ENCODE data around the gene LKAAEAR1.

Gene LKAAEAR1

GRCh38 chr20:64038224-64038564 lies 46.0 kb downstream of the LKAAEAR1 start:
- DNase-seq (ENCODE audit: low read depth, low spot score) = no peak

- no peak for DNase-seq (ENCODE audit: low read depth, low spot score)
Measured at GRCh38 chr20:64037498-64038213, 46.5 kb downstream of the LKAAEAR1 start.

- DNase-seq (ENCODE audit: low read depth, low spot score) = no peak
Measured at GRCh38 chr20:64037199-64037497, 47.0 kb downstream of the LKAAEAR1 start.

GRCh38 chr20:64036346-64037198 lies 47.6 kb downstream of the LKAAEAR1 start:
- DNase-seq (ENCODE audit: low read depth, low spot score) = no peak

- DNase-seq (ENCODE audit: low read depth, low spot score) = no peak
Measured at GRCh38 chr20:64035933-64036345, 48.3 kb downstream of the LKAAEAR1 start, which contains the start of gene C20orf204. TSS of gene C20orf204 (plus strand) at chr20:64036182. CDS start at chr20:64036324, 142 bp downstream.

- DNase-seq (ENCODE audit: low read depth, low spot score) = no peak
Measured at GRCh38 chr20:64035066-64035932, 48.9 kb downstream of the LKAAEAR1 start.

GRCh38 chr20:64033981-64034493 lies 50.2 kb downstream of the LKAAEAR1 start:
- DNase-seq (ENCODE audit: low read depth, low spot score) = no peak

Data from smooth muscle cell of the brain vasculature (primary cell).